HG03520 (cell line): ENCODE results near the gene MAML2.

ENCODE experiments used
- ATAC-seq: cut with Tn5 transposase; IDR thresholded peaks from one replicate; pipeline ENCODE4 v1.9.1; 2021; ENCODE audit warnings: mild to moderate bottlenecking, moderate library complexity; ENCODE audit not compliant: unreplicated experiment

MAML2 gene

GRCh38 chr11:96242971-96243647, 99.9 kb downstream of the MAML2 start:
- peak; percentile 95 for ATAC-seq

- ATAC-seq = no peak
These were observed 100.7 kb downstream of the MAML2 start for GRCh38 chr11:96242191-96242847.

DNA sequence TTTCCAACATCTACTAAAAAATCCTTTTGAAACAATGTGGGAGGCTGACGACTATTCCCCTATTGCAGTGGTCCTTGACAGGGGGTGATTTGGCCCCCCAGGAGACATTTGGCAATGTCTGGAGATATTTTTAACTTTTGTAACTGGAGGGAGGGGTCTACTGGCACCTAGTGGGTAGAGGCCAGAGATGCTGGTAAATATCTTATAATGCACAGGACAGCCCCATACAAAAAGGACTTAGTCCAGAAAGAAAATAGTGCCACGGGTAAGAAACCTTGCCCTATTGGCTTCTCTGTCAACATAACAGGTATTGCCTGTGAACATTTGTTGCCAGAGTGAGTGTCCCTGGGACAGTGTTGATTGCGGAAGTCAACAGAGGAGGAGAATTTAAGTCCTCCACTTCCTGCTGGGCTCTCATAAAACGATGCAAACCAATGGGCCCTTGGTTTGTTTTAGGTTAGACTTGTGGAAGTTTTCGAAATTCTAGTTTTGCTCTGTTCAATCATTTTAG, 101.6 kb downstream of the MAML2 start:
- no peak for ATAC-seq

DNA sequence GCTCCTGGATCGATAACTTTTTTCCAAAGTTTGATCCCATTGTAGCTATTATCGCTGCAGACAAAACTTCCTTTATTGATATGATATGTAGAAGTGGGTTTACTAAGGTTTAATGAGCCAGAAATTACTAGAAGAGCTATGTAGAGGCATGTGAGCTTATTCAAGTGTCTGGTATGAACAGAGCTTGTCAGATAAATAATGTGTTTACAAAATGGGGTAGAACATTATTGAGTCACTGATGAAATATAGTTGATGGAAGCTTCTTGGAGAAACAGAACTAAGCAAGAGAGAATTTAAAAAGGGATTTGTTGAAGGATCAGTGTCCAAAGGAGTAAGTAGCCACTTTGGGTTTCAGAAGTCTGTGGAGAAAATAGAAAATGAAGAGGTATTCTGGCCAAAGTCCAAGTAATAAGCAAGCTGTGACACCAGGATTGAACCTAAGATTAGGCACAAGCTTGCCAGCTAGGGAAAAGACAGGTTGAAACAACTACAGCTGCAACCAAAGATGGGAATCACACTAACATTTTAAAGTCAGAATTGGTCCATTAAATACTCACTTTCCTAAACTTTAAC, 104.3 kb downstream of the MAML2 start:
- no peak for ATAC-seq

DNA sequence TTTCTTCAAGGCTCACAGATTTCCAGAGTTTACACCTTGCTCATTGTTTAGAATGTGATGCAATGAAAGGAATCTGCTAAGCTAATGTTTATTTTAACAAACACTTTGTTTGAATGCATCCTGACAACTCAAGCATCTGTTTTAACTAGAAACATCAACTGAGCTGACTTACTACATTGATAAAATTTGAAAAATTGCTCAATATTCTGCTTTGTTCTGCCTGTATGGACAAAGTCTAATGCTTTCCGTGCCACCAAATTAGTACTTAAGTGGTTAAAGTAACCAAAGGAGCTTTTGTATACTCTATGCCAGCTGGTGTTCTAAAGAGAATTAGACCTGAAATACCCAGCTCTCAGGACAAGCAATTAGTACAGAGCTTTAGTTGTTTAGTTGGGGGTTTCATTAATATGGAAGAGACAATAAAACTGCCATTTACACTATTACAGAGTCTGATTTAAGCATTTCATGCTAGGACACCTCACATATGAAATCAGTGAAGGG, 105.2 kb downstream of the MAML2 start:
- ATAC-seq = no peak

DNA sequence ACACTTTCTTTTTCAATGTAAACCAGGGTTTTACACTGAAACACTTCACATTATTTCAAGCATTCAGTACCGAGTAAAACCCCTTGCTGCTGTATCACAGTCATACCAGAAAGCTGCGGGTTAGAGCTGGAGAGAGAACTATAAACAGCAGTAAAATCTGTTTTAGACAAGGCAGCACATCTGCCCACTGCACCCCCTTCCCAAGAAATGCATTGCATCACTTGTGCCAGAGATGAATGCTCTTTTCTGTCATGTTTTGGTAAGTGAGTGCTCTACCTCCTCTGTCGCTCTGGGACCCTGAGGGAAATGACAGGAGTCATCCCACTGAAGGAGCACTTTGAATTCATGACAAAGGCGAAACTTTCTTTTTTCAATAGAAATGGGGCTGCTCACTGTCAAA, 107.2 kb downstream of the MAML2 start:
- peak; percentile 94 for ATAC-seq

- ATAC-seq = no peak
These were observed 108.0 kb downstream of the MAML2 start for GRCh38 chr11:96234866-96235441.

DNA sequence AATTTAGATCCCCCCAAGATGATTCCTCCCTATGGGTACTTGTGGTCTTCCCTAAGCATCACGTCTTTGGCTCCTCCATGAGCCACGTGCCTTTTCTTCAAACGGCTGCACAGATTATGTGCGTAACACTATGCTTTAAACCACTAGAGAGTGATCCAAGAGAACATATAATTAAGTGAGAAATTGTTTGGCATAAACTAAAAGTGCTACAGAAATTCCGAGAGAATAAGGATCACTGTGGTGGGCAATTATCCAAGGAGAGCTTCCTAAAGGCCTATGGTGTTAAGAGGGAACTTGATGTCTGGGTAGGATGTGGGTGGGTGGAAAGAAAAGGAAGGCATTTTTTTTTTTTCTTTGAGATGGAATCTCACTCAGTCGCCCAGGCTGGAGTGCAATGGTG, 110.9 kb downstream of the MAML2 start:
- no peak for ATAC-seq

DNA sequence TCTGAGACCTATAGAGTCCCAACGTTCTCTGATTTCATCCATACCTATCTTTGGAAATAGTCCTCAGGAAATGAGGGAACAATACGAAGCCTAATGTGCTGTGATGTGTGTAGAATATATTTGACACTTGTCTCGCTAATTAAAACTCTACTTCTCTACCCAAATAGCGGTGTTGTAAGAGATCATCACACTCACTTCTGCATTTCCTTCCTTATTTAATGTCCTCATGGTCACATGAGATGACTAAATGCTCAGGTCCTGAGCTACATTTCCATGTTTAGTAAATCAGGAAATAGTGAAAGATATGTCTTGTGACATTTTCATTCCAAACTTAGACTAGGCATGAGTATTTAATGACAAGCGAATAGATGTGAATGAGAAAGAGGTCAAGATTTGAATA, 112.3 kb downstream of the MAML2 start:
- no peak for ATAC-seq

GRCh38 chr11:96229354-96229977, 113.5 kb downstream of the MAML2 start:
- ATAC-seq = no peak

DNA sequence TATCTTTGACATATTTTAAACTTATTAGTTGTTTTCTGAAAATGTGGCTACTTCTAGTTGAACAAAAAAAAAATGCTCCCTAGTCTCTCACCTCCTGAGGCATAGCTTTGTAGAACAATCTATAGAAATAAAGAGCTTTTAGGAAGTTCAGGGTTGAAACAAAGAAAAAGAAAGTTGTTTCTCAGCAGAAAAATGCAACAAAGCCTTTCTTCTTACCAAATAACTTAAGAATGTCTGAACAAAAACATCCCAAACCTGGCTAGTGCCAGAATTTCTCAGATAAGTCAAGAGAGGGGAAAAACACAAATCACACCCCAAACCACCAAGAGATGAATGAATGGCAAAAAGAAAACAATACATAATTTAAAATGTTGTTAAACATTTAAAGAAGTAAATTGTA, 114.1 kb downstream of the MAML2 start:
- ATAC-seq = no peak

- no peak for ATAC-seq
These were observed 114.5 kb downstream of the MAML2 start for GRCh38 chr11:96228473-96228891.

DNA sequence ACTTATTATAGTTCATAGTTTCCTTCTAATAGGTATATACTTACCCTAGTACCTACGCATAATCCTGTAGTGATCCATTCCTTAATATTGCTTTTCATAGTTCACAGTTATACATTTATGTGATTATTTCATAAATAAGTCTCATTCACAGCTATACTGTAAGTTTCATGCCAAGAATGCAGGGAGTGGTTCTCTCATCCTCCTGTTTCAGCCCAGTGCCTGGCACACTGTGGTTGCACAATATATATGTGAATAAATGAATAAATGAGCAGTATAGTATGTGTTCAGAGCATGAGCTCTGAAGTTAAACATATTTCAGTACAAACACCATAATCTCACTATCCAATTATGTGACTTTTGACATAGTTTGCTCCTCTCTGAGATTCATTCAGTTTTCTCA, 115.8 kb downstream of the MAML2 start:
- ATAC-seq = no peak

GRCh38 chr11:96223083-96223482, 119.9 kb downstream of the MAML2 start:
- no peak for ATAC-seq

DNA sequence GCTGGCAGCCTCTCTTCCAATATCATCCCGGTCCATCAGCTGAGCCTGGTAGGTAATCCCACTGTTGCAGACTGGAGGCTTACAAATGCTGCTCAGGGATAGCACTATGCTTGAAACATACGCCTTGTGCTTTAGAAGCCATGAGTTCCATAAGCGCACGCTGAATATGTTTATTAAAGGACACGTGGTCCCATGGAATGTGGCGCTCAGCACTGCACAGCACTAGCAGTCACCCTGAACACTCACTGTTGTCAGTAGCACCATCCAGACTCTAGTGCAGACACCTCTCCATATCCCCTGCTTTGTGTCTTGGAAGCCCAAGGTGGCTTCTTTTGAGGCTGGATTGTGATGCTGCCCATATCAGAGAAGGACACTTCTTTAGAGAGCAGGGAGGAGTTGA, 120.9 kb downstream of the MAML2 start:
- ATAC-seq = no peak

DNA sequence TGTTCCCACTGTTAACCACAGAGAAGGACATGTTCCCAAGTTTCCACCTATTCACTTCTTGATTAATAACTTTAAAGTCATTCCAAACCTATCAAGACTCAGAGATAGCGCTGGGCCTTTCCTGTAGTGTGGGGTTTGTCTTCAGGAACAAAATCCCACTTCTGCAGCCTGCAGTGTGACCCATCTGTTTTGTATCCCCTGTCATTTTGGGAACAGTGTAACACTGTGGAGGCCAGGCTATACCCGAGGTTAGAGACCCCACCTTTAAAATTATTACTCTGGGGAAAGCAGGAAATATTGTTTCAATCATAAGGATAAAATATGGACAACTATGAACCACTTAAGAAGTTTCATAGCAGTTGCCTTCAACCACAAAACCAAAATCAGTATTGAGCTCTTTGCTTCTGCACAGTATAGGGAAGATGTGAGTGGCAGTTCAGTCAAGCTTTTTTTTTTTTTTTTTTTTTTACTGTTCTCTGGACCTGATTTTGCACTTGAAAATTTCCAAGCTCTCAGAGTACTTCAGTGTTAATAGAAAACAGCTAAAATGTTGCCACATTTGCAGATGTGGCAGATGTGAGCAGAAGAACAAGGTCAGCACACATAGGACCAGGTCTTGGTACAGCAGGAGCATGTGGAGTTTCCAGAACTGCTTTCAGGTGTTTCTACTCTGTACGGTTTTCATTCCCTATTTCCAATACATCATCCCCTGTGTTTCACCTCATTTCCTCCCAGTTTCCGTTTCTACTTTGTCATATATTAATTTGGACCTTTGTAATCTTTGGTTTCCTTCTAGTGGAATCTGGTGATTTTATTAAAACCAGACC, 121.5 kb downstream of the MAML2 start:
- no peak for ATAC-seq

GRCh38 chr11:96219981-96220623, 122.9 kb downstream of the MAML2 start:
- no peak for ATAC-seq

DNA sequence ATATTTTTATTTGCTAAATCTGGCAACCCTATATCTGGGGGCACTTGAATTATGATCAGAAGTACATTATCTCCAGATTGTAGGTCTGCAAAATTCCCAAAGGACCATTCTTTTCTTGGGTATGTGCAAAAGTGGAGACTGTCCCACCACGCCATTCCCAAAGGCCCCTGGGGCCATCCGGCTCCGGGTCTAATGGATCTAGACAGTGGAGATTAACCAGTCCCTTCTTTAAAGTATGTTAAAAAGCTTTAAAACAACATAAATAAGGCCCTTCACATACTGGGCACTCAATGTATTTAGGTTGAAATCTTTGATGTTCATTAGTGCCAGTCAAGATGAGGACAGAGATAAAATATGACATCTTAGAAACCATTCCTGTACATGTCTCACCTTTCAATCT, 124.1 kb downstream of the MAML2 start:
- ATAC-seq = no peak

DNA sequence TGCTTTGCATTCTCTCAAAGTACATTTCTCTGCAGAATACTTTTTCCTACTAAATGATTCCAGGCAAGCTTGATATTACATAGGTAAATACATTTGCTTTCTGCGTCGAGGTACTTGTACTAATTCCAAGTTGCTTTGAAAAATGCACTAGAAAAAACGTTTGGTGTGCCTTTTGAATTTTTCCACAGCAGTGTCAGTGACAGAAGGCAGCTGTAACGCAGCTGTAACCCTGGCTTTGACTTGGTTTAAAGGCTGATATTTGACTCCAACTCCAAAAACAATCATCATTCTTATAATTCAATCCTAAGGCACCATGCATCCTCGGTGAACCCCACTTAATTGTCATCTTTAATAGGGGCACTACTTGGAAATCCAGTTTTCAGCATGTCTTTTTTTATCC, 125.0 kb downstream of the MAML2 start:
- ATAC-seq = no peak

DNA sequence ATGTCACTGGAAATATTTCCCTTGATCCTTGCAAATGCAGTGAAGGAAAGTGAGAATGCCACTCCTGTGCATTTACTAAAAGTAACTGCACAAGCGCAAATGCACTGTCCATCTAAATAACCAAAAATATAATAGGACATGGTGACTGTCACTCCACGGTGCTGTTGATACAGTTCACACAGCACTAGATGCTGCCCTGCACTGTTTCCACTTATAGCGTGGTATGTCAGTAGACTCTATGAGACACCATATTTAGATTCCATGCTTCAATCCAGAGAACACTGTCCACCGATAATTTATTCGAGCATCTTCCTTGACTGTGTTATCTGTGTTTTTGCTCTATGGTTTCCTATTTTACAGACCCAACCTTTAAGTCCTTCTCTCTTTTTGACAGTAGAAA, 125.8 kb downstream of the MAML2 start:
- ATAC-seq = no peak
